ENCODE results near the gene ST7L.

ST7L gene

DNA sequence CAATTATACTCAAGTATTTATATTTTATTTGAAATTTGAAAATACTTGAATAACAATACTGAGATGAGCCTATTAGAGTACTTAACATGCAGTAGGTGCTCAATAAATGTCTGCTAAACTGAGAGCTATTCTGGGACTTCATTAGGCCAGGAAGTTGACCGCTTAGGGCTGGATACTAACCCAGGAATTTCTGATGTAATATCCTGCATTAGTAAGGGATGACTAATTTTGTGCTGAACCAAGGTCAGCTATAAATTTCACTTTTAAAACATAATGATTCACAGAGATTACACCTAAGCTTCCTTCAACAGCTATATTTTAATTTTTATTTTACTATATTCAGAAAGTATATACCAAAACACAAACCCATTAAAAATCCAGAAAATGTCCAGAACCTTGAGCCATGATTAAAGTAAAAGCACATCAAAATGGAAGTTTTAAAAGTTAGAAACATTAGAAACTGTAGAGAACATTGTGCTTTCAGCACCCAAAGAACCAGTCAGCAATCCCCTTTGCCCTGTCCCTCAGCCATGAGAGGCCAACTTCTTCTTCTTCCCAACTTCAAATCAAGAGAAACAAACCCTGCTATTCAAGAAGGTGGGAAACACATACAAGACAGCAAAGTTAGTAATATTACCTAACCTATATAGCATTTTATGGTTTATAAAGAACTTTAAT lies 74.8 kb downstream of the ST7L start:
- DNase-seq = no peak

GRCh38 chr1:112542206-112542973 lies 76.6 kb downstream of the ST7L start:
- no peak for DNase-seq

GRCh38 chr1:112541299-112541698 lies 77.6 kb downstream of the ST7L start:
- DNase-seq = no peak

DNA sequence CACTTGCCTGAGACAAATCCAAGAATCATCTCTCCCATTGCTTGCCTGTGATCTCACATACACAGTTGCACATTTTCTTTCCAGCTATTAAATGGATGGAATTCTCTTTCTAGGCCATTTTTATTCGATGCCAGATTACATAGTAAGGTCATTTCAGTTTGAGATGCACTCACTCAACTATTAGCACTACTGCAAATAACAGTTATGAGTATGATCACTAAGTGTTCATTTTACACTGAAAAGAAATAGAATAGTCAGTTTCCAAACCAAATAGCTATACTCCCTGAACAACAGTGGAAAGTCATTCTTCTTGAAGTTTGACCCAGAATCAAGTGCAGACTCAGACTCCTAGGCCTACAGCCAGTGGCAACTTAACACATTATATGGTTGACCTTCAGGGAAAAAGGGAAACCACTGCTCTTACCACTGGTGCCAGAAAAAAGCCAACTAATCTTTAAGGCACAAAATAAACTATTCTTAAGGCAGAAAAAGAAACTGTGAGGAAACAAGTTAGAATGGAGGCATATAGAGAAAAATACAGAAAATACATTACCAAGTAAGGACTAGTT lies 78.6 kb downstream of the ST7L start:
- DNase-seq = no peak

- DNase-seq = no peak
Measured at GRCh38 chr1:112538883-112539282, 80.1 kb downstream of the ST7L start.

DNA sequence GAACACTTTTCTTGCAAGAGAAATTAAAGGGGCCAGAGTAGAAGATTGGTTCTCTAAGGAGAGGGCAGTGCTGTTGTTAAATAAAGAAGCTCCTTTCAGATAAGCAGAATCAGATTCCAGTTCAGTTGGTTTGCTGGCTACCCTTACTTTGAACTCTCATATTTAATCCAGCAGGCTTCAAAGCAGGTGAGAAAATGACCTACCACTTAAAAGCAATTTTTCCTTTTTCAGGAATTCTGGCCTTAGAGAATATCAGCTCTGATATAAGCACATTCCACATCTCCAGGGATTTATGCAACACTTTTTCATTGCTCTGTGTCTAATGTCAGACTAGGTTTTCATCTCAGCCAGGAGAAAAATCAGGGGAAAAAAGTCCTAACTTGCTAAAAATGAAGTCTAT lies 81.5 kb downstream of the ST7L start:
- no peak for DNase-seq

DNA sequence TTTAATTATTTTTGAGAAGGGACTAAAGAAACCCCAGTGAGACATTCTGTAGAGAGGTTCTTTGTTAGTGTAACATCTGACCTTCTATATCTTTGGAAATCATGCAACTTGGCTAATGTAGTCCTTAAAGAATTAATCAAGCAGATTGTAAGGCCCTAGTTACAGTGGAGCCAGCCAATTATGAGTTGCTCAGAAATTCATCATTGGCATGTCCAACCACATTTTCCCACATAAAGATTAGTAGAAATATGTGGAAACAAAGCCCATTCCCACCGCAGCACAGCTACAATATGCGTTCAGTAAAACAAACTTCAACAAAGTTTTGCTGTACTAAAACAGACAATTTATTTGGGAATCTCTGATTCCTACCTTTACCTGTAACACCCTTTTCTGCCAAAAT lies 82.4 kb downstream of the ST7L start:
- DNase-seq = no peak

GRCh38 chr1:112533029-112533428 lies 85.9 kb downstream of the ST7L start:
- DNase-seq = no peak

DNA sequence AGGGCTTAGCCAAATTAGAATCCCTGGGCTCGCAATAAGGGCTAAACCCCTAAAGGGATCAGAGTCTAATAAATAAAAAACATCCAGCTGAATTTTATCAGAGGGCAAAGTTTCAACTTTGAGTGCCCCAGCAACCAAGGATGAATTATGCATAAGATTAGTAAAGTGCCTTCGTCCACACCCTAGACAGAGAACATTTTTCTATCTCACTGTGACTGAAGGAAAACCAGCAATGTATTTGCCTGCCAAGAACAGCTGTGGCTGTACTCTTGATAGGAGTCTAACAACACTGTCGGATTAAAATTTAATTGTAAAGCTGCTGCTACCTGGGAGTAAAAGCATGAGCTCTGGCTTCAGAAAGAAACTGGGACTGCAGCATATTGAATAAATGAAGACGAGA lies 86.9 kb downstream of the ST7L start:
- no peak for DNase-seq

DNA sequence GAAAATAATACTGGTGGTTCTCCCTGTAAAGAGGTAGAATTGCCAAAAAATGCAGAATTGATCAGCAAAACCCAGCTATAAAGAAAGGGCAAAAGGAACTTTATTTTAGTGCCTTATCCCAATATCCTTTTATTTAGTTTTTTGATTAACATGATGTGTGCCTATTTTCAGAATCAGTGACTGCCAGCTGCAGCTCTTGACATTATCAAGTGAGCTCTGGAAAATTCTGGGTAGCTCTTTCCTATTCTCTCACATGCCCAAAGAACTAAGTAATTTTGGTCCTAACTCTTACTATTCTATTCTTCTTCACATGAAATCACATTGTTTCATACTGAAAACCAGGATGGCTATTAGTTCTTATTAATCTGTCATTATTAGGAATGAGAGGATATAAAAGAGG lies 88.1 kb downstream of the ST7L start:
- DNase-seq = no peak

GRCh38 chr1:112529301-112529700 lies 89.6 kb downstream of the ST7L start:
- DNase-seq = no peak

DNA sequence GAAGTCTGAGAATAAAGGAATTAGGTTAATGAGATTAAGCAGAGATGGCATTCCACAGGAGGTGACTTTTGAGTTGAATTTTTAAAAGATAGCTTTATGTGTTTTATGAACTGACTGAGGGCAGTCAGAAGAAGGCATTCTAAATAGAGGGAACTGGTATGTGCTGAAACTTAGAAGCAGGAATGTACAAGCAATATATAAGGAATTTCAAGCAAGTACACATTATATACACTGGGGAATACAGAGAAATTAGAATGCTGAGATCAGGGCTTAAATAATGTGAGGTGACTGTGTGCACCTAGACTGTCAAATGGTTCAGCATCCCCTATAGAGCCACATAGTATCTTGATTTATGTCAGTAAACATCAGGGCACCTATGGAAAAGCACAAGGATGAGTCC lies 90.9 kb downstream of the ST7L start:
- DNase-seq = no peak

- no peak for DNase-seq
Measured at GRCh38 chr1:112527266-112528010, 91.5 kb downstream of the ST7L start.

DNA sequence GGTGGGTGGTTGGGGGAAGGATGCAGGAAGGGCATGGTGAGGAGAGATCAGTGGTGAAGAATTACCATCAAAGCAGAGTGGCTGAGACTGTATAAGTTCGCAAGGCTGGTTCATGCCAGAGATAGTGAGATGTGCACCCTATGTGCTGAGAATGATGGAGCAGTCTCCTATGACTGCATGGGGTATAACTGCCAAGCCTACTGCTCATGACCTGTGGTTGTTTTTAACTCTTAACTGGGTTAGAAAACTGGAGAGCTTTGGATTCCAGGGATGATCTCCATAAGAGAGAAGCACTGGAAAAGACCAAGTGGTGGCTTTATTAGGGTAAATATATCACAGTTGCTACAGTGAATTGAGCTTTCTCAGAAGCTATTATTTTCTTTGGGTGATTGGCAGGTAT lies 94.0 kb downstream of the ST7L start:
- no peak for DNase-seq

- DNase-seq = no peak
Measured at GRCh38 chr1:112524251-112524650, 94.7 kb downstream of the ST7L start.

- DNase-seq = no peak
Measured at GRCh38 chr1:112522621-112523020, 96.3 kb downstream of the ST7L start.

- DNase-seq = no peak
Measured at GRCh38 chr1:112520166-112520565, 98.8 kb downstream of the ST7L start.

GRCh38 chr1:112518186-112518585 lies 100.8 kb downstream of the ST7L start:
- no peak for DNase-seq

DNA sequence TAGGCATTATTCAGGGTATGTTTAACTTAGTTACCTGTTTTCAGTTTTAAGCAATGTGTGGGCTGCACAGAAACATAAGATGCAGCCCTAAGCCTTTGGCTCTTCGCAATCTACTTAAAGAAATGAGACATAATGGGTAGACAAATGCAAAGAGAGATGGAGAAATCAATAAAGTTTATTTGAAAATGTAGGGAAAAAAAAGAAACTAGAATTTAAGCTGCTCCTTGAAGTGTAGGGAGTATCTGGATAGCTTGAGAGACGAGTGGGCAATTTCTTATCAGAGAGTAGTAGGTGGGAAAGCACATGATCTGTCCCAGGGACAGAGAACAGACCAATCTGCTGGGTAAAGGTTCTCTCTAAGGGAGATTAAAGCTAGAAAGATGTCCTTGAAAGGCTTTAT lies 101.3 kb downstream of the ST7L start:
- DNase-seq = no peak

DNA sequence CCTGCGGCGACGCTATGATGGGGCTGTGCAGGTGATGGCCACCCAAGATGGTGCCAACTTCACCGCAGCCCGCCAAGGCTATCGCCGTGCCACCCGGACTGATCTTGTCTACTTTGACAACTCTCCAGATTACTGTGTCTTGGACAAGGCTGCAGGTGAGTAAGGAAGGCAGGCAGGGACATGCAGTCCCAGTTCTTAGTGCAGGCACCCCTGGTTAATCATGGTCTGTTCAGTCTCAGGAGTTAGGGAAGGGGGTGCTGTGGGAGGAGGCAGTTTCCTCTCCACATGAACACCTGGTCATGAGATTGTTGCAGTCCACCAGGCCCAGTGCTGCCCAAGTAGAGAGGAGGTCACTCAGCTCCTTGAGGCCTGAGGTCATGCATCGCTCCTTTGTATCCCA lies 101.7 kb downstream of the ST7L start:
- DNase-seq = no peak

- DNase-seq = no peak
Measured at GRCh38 chr1:112516141-112516540, 102.8 kb downstream of the ST7L start.

DNA sequence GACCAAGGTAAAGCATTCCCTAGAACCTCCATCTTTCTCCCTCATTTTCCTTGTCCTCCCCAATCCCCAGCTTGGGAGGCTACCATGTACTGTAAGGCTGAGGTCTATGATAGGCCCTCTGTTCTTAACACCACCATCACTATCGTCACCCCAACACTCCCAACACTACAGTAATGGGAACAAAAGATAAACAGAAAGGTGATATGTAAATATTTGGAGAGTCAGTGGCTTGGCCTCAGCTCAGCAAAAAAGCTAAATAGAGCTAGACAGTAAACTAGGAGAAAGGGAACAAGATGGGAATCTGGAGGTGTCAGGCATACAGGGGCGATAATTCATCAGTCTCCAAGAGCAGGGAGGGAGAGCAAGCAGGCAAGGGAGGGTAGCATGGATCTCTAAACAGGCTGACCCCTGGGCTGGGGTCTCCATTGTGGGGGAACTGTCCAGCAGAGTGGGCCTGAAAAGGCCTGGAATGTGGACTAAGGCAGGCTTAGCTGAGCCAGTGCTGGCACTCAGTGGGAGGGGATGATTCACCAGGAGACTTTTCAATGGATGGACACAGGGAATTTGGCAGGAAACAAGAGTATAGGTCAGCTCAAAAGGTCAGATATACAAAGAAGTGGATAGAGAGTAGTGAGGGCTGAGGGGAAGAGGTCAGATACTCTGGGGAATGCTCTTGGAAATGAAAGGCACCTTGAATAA lies 103.5 kb downstream of the ST7L start:
- no peak for DNase-seq

DNA sequence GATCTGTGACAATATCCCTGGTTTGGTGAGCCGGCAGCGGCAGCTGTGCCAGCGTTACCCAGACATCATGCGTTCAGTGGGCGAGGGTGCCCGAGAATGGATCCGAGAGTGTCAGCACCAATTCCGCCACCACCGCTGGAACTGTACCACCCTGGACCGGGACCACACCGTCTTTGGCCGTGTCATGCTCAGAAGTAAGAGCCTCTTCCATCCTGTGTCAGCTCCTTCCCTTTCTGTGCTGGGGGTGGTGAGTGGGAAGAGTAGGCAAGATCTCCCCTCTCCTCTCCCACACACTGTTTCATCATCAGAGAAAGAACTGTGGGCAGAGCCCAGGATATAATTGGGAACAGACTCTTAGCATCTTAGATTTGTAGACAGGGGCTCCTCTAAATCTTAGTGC lies 104.0 kb downstream of the ST7L start:
- DNase-seq = no peak

All from CD4-positive, alpha-beta T cell treated with Interferon gamma for 1 hour (primary cell).